ENCODE results near the gene INSM1. TPM values are rescaled to one million over a fixed set of nuclear protein-coding genes. Genes with fewer than 3 reads are reported as not detected.
A peak's percentile ranks its signal among the peaks of the same experiment; 100 is the strongest.

Gene INSM1
- polyA plus RNA-seq, 3 donors, result not detected

- peak overlapping the region in 1 of 7 donors; percentile 30 for H3K27ac Mint-ChIP-seq
- H3K4me3 Mint-ChIP-seq, result no peak overlapping the region
- Histone ChIP-seq H3K4me2 (replicated peaks; ENCODE audit: extremely low read depth, low read length, poor library complexity, severe bottlenecking) (no peak overlapping the region), H3K4me1 (ENCODE audit: control insufficient read depth in 1 of 2, insufficient read depth in 2 of 2, low read length in 2 of 2) (no peaks in the 10 kb centered on the region), H2AFZ (ENCODE audit: insufficient read depth, low read depth, low read length, poor library complexity, severe bottlenecking) (no peak overlapping the region), H4K20me1 (ENCODE audit: insufficient read depth, low read length) (no peaks in the 10 kb centered on the region), H3K27me3 (ENCODE audit: control insufficient read depth in 2 of 2, insufficient read depth in 2 of 2, low read length in 2 of 2) (no peaks in the 10 kb centered on the region), H3K4me3 (replicated peaks in 1 of 3; ENCODE audit: low read depth in 2 of 3, low read length in 3 of 3) (no peak overlapping the region), H3K79me2 (ENCODE audit: insufficient read depth, low read length) (no peaks in the 10 kb centered on the region), H3K9me3 (replicated peaks in 1 of 2; ENCODE audit: control insufficient read depth in 1 of 2, insufficient read depth in 1 of 2, low read length in 2 of 2) (no peaks in the 10 kb centered on the region), H3K27ac (ENCODE audit: low read depth in 1 of 2, low read length in 2 of 2) (no peak overlapping the region), H3K9ac (ENCODE audit: insufficient read depth, low read length, poor library complexity, severe bottlenecking) (no peak overlapping the region), H3K36me3 (replicated peaks in 1 of 2; ENCODE audit: control insufficient read depth in 1 of 2, insufficient read depth in 2 of 2, low read length in 2 of 2) (peaks cover 9 to 50% of the 10 kb centered on the region in 2 donors)
- WGBS (ENCODE audit: insufficient coverage), result 100% methylated on average over 2 of the region's 8 CpGs
- TF ChIP-seq, protein P1, sequence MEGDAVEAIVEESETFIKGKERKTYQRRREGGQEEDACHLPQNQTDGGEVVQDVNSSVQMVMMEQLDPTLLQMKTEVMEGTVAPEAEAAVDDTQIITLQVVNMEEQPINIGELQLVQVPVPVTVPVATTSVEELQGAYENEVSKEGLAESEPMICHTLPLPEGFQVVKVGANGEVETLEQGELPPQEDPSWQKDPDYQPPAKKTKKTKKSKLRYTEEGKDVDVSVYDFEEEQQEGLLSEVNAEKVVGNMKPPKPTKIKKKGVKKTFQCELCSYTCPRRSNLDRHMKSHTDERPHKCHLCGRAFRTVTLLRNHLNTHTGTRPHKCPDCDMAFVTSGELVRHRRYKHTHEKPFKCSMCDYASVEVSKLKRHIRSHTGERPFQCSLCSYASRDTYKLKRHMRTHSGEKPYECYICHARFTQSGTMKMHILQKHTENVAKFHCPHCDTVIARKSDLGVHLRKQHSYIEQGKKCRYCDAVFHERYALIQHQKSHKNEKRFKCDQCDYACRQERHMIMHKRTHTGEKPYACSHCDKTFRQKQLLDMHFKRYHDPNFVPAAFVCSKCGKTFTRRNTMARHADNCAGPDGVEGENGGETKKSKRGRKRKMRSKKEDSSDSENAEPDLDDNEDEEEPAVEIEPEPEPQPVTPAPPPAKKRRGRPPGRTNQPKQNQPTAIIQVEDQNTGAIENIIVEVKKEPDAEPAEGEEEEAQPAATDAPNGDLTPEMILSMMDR (IDR thresholded peaks at IDR 0.05), result no peak
- intact Hi-C loops (cut with micrococcal nuclease), result no loop called here
- H3K9me3 Mint-ChIP-seq, result peaks cover 0 to 2% (median 0%) of the 10 kb centered on the region in 7 donors
- H3K27me3 Mint-ChIP-seq (ENCODE audit: low read depth in 3 of 3), result no peaks in the 10 kb centered on the region
- no peaks in the 10 kb centered on the region for H3K4me1 Mint-ChIP-seq
- DNase-seq, result no peak
- peaks cover 43 to 56% of the 10 kb centered on the region in 2 donors for H3K36me3 Mint-ChIP-seq
These were observed 50.2 kb downstream of the INSM1 start for GRCh38 chr20:20417876-20418676.
